22Rv1 (cell line): ENCODE results near the gene TUBA1B.
"Not testable (repeated sequence)": the region's sequence is repeated elsewhere in the genome, so short reads cannot be mapped to it uniquely, and the experiment has no call there.

Source experiments
- H3K27ac ChIP-seq: fragments of 450-650 bp; 2 replicates; pipeline ENCODE4 v1.5.1; 2017
- CTCF ChIP-seq: fragments of 450-650 bp; IDR thresholded peaks from 2 replicates; pipeline ENCODE4 v1.5.1; 2017; ENCODE audit warnings: mild to moderate bottlenecking
- ZFX ChIP-seq: fragments of 450-650 bp; IDR thresholded peaks from 2 replicates; pipeline ENCODE4 v1.6.1; 2017; ENCODE audit warnings: antibody characterized with exemption, borderline replicate concordance

Gene TUBA1B

GRCh38 chr12:49131051-49131893 lies at the start of gene TUBA1B:
TSS of gene TUBA1B (minus strand) at chr12:49131395. CDS start at chr12:49131300, 95 bp downstream.
- peak within 1 kb of the TSS; percentile 100 for H3K27ac ChIP-seq
- TF ChIP-seq ZFX, result no peak
- no peak for TF ChIP-seq CTCF

- no peak overlapping the region for H3K27ac ChIP-seq
- TF ChIP-seq CTCF, result no peak
- TF ChIP-seq ZFX, result no peak
Measured at GRCh38 chr12:49174218-49174617, 43.0 kb upstream of the TUBA1B start.

GRCh38 chr12:49170924-49171323 lies 39.7 kb upstream of the TUBA1B start:
- TF ChIP-seq ZFX (no peak), CTCF (no peak)
- no peak overlapping the region for H3K27ac ChIP-seq

GRCh38 chr12:49165114-49165513 lies 33.9 kb upstream of the TUBA1B start:
- no peak for TF ChIP-seq CTCF
- no peak for TF ChIP-seq ZFX
- H3K27ac ChIP-seq, result no peak overlapping the region

- not testable (repeated sequence) for H3K27ac ChIP-seq
Measured at GRCh38 chr12:49161901-49162300, 30.7 kb upstream of the TUBA1B start.

GRCh38 chr12:49161092-49161795 lies 30.0 kb upstream of the TUBA1B start:
- no peak overlapping the region for H3K27ac ChIP-seq
- no peak for TF ChIP-seq CTCF
- TF ChIP-seq ZFX, result no peak

- TF ChIP-seq CTCF, result no peak
- no peak for TF ChIP-seq ZFX
- H3K27ac ChIP-seq, result no peak overlapping the region
Measured at GRCh38 chr12:49160399-49160798, 29.2 kb upstream of the TUBA1B start.
